Dendritic cell treated with granulocyte-macrophage colony-stimulating factor and Interleukin-4, amounts not matched to agents 40 ng/mL and 50 ng/mL, for 4 days (primary cell): ENCODE results near the gene NLK.
"Not testable (repeated sequence)": the region's sequence is repeated elsewhere in the genome, so short reads cannot be mapped to it uniquely, and the experiment has no call there.

Experiments
- H3K27ac Mint-ChIP-seq: one replicate; pipeline ENCODE4 v1.8.0; 2022; ENCODE audit warnings: mild to moderate bottlenecking, mixed read lengths
- H3K27me3 Mint-ChIP-seq: one replicate; pipeline ENCODE4 v1.8.0; 2022; ENCODE audit warnings: mild to moderate bottlenecking, mixed read lengths
- H3K36me3 Mint-ChIP-seq: one replicate; pipeline ENCODE4 v1.8.0; 2022; ENCODE audit warnings: low read depth, mixed read lengths
- H3K4me1 Mint-ChIP-seq: one replicate; pipeline ENCODE4 v1.8.0; 2022; ENCODE audit warnings: low read depth, mixed read lengths
- H3K4me3 Mint-ChIP-seq: one replicate; pipeline ENCODE4 v1.8.0; 2022; ENCODE audit warnings: mild to moderate bottlenecking, moderate library complexity, mixed read lengths
- H3K9me3 Mint-ChIP-seq: one replicate; pipeline ENCODE4 v1.8.0; 2022; ENCODE audit warnings: mixed read lengths
- intact Hi-C: fragments of 100-400 bp; cut with micrococcal nuclease; formaldehyde crosslinking; loops from one replicate; pipeline ENCODE4 v1.15.0; 2022

NLK gene

DNA sequence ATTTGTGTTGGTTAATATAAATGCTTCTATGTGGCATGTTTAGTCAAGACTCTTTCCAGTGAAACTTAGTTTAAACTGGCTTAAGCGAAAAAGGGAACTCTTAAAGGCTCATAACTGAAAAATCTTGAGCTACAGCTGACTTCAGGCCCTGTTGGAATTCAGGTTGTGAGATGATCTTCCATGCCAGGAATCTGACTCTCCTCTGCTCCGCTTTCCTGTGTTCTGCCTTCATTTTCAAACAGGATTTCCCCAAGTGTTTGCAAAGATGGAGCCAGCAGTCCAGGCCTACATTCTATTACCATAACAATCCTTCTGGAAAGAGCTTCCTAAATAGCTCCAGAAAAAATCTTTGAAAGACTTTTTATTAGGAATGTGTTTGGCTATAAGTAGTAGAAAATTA, 134.9 kb downstream of the NLK start:
- H3K27me3 Mint-ChIP-seq, result no peaks in the 10 kb centered on the region
- H3K4me3 Mint-ChIP-seq, result no peak overlapping the region
- H3K9me3 Mint-ChIP-seq, result no peaks in the 10 kb centered on the region
- H3K36me3 Mint-ChIP-seq, result peaks cover 48% of the 10 kb centered on the region
- H3K27ac Mint-ChIP-seq, result peak overlapping the region; percentile 48
- H3K4me1 Mint-ChIP-seq, result peaks cover 18% of the 10 kb centered on the region
- intact Hi-C loops, result no loop called here

DNA sequence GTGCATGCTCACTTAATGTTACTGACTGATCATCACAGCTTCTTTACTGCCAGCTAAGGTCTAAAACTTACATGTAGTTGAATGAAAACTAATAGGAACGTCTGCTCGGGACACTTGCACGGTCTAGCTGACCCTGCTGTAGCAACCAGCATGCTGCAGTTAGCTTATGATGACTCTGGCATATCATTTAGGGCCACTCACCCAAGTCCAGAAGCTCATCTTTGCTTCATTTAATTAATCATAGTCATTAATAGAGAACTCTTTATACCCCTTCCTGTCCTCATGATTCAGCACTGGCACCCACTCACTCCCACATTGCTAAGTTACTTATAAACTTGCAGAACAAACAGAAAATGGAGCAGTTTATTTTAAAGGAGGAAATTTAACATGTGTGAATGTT, 136.3 kb downstream of the NLK start:
- H3K27me3 Mint-ChIP-seq, result no peaks in the 10 kb centered on the region
- H3K4me1 Mint-ChIP-seq, result peaks cover 18% of the 10 kb centered on the region
- H3K27ac Mint-ChIP-seq, result no peak overlapping the region
- H3K9me3 Mint-ChIP-seq, result no peaks in the 10 kb centered on the region
- peaks cover 34% of the 10 kb centered on the region for H3K36me3 Mint-ChIP-seq
- H3K4me3 Mint-ChIP-seq, result no peak overlapping the region
- intact Hi-C loops, result no loop called here

DNA sequence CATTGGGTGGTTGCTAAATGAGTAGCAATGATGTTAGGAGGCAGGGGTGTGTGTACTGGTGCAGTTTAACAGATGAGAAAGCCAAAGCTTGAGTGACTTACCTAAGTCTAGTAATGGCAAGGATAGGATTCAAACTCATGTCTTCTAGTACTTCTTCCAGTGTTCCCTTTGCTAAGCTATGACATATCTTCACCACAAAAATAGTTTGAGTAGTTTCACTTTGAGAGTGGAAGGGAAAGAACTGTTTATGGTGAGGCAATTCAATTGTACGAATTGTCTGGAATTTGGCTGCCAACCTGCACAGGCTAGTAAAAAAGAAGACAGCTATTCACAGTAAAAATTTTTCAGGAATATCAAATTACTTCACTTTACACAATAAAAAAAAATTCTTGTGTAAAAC, 138.0 kb downstream of the NLK start:
- intact Hi-C loops, result no loop called here
- H3K27me3 Mint-ChIP-seq, result no peaks in the 10 kb centered on the region
- H3K4me1 Mint-ChIP-seq, result peaks cover 13% of the 10 kb centered on the region
- H3K9me3 Mint-ChIP-seq, result no peaks in the 10 kb centered on the region
- peaks cover 33% of the 10 kb centered on the region for H3K36me3 Mint-ChIP-seq
- no peak overlapping the region for H3K4me3 Mint-ChIP-seq
- H3K27ac Mint-ChIP-seq, result no peak overlapping the region

DNA sequence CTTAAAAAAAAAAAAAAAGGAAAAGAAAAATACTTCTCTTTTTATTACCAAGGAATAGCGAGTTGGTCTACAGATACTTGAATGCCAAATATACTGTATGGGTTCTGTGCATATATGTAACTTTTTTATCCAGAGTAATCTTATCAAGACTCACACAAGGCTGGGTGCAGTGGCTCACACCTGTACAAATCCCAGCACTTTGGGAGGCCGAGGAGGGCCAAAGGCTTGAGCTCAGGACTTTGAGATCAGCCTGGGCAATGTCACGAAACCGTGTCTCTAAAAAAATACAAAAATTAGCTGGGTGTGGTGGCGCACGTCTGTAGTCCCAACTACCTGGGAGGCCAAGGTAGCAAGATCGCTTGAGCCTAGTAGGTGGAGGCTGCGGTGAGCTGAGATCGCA, 139.1 kb downstream of the NLK start:
- intact Hi-C loops, result no loop called here
- no peak overlapping the region for H3K4me3 Mint-ChIP-seq
- peaks cover 44% of the 10 kb centered on the region for H3K36me3 Mint-ChIP-seq
- H3K27ac Mint-ChIP-seq, result no peak overlapping the region
- no peaks in the 10 kb centered on the region for H3K27me3 Mint-ChIP-seq
- H3K9me3 Mint-ChIP-seq, result peaks cover 8% of the 10 kb centered on the region
- peaks cover 13% of the 10 kb centered on the region for H3K4me1 Mint-ChIP-seq

DNA sequence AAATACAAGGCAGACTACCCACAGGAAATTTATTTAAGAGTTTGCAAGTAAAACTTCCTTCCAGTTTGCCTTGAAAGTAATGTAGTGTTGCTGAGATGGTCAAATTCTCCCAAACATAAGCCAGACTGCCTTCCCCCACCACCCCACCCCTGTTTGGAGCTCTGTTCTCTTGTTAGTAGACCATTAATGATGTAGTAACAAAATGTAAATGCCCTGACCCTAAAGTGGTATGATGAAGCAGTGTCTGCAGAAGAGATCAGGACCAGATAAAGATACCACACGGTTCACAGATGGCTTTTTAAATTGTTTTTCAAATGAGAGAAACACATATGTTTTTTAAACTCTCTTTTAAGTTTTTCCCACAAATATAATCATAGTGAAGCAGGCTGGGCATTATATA, 140.1 kb downstream of the NLK start:
- H3K4me1 Mint-ChIP-seq, result peaks cover 6% of the 10 kb centered on the region
- intact Hi-C loops, result no loop called here
- peaks cover 10% of the 10 kb centered on the region for H3K9me3 Mint-ChIP-seq

DNA sequence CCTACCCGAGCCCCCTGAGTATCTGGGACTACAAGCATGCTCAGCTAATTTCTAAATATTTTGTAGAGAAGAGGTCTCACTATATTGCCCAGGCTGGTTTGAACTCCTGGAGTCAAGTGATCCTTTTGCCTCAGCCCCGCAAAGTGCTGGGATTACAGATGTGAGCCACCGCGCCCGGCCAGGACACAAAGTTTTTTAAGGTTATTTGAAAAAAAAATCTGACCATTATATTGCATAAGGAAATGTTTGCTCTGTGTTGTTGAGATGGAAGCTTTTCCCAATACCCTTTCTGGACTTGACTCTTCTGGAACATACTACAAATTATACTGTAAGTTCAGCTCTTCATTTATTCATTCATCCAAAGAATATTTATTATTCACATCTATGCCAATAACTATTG, 143.2 kb downstream of the NLK start:
- peaks cover 55% of the 10 kb centered on the region for H3K36me3 Mint-ChIP-seq
- H3K9me3 Mint-ChIP-seq, result peaks cover 10% of the 10 kb centered on the region
- no peak overlapping the region for H3K4me3 Mint-ChIP-seq
- H3K4me1 Mint-ChIP-seq, result peaks cover 13% of the 10 kb centered on the region
- no peak overlapping the region for H3K27ac Mint-ChIP-seq
- no peaks in the 10 kb centered on the region for H3K27me3 Mint-ChIP-seq
- intact Hi-C loops, result no loop called here

More for the DNA sequence above, 140.1 kb downstream of the NLK start:
- H3K4me3 Mint-ChIP-seq, result no peak overlapping the region
- no peak overlapping the region for H3K27ac Mint-ChIP-seq
- no peaks in the 10 kb centered on the region for H3K27me3 Mint-ChIP-seq
- peaks cover 48% of the 10 kb centered on the region for H3K36me3 Mint-ChIP-seq

DNA sequence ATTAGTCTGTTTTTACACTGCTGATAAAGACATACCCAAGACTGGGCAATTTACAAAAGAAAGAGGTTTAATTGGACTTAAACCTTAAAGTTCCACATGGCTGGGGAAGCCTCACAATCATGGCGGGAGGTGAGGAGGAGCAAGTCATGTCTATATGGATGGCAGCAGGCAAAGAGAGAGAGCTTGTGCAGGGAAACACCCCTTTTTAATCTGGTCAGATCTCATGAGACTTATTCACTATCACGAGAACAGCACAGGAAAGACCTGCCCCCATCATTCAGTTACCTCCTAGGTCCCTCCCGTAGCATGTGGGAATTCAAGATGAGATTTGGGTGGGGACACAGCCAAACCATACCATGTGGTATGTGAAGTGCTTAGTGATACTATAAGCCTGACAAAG, 144.0 kb downstream of the NLK start:
- intact Hi-C loops, result not testable (repeated sequence)

DNA sequence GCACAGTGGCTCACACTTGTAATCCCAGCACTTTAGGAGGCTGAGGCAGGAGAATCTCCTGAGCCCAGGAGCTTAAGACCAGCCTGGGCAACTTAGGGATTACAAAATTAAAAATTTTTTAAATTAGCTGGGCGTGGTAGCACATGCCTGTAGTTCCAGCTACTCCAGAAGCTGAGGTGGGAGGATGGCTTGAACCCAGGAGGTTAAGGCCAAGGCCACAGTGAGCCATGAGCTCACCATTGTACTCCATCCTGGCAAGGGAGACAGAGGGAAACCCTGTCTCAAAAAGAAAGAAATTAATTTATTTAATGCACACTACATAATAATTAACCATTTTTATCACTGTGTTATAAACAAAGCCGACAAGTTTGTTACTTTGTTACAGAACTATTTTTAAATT, 145.5 kb downstream of the NLK start:
- H3K36me3 Mint-ChIP-seq, result peaks cover 50% of the 10 kb centered on the region
- no peak overlapping the region for H3K27ac Mint-ChIP-seq
- no peaks in the 10 kb centered on the region for H3K27me3 Mint-ChIP-seq
- intact Hi-C loops, result no loop called here
- H3K4me1 Mint-ChIP-seq, result peaks cover 28% of the 10 kb centered on the region
- no peak overlapping the region for H3K4me3 Mint-ChIP-seq
- H3K9me3 Mint-ChIP-seq, result peaks cover 10% of the 10 kb centered on the region

More for the DNA sequence above, 144.0 kb downstream of the NLK start:
- H3K36me3 Mint-ChIP-seq, result peaks cover 54% of the 10 kb centered on the region
- H3K4me1 Mint-ChIP-seq, result peaks cover 18% of the 10 kb centered on the region
- not testable (repeated sequence) for H3K27ac Mint-ChIP-seq, H3K9me3 Mint-ChIP-seq, H3K27me3 Mint-ChIP-seq, H3K4me3 Mint-ChIP-seq

DNA sequence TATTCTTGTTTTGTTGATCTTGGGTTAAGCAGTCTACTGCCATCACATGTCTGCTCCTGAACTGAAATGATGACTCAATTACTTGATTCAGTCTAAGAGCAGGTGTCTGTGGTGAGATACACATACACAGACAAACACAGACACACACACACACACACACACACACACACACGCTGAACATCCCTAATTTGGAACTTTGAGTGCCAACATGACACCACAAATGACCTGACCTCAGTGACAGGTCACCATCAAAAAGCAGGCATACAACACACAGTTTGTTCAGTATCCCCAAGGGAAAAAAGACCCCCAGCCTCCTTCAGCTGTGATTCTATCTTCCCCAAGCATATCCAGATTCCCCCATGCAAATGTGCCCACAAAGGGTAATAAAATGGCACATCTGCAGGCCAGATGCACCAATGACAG, 146.4 kb downstream of the NLK start:
- Mint-ChIP-seq H3K9me3 (peaks cover 10% of the 10 kb centered on the region), H3K27ac (no peak overlapping the region), H3K4me3 (no peak overlapping the region), H3K27me3 (no peaks in the 10 kb centered on the region), H3K4me1 (peaks cover 37% of the 10 kb centered on the region), H3K36me3 (peaks cover 50% of the 10 kb centered on the region)
- intact Hi-C loops, result no loop called here

DNA sequence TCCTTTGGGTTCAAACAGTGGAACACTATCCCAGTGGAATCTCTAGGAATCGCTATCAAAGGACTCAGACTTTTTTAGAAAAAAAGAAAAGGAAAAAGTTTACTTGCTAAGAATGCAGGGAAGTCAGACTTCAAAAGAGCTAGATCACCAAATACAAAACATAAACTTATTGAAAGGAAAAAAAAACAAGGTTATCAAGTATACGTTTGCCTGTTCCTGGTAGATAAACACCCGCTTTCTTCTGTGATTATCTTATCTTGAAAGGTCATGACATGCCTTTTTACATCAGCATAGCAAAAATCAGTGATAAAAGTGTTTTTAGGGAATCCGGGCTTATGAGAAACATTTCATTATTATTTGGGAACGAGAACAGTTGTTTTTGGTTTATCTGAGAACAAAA, 147.2 kb downstream of the NLK start:
- H3K4me3 Mint-ChIP-seq, result no peak overlapping the region
- H3K27me3 Mint-ChIP-seq, result no peaks in the 10 kb centered on the region
- peaks cover 10% of the 10 kb centered on the region for H3K9me3 Mint-ChIP-seq

DNA sequence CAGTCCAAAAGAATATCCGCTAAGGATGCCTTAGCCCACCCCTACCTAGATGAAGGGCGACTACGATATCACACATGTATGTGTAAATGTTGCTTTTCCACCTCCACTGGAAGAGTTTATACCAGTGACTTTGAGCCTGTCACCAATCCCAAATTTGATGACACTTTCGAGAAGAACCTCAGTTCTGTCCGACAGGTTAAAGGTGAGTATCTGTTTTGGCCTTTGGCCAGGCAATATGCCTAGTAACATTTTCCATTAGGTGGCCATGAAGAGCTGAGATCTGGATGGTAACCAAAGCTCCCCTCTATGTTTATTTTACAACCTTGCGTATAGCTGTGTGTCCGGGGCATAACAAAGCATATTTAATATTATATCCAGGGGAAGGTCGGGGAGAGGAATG, 148.5 kb downstream of the NLK start:
- Mint-ChIP-seq H3K4me1 (peaks cover 37% of the 10 kb centered on the region), H3K27ac (no peak overlapping the region), H3K4me3 (no peak overlapping the region), H3K9me3 (peaks cover 8% of the 10 kb centered on the region), H3K27me3 (no peaks in the 10 kb centered on the region), H3K36me3 (peaks cover 32% of the 10 kb centered on the region)
- intact Hi-C loops, result loop anchor here (10.0 kb wide), 1 partner anchor 76 kb away; no protein-coding TSS in a partner anchor

More for the DNA sequence above, 147.2 kb downstream of the NLK start:
- Mint-ChIP-seq H3K36me3 (peaks cover 44% of the 10 kb centered on the region), H3K4me1 (peaks cover 37% of the 10 kb centered on the region), H3K27ac (no peak overlapping the region)
- intact Hi-C loops, result loop anchor here (10.0 kb wide), 1 partner anchor 75 kb away; no protein-coding TSS in a partner anchor

DNA sequence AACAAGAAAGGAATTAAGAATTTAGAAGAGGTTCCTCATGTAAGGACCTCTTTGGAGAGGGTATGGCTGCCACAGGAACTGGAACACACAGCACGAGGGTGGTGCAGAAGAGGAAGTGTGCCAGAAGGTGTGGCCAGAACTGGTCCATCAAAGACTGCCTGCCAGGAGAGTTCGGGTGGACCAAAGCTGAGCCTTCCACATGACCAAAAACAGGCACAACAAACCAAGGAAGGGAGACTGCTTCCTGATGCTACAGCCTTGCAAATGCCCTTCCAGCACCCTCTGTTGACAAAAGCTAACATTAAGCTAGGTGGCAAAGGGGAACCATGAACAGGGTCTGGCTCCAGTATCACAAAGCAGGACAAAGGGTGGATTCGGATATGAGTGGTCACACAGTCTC, 150.8 kb downstream of the NLK start:
- Mint-ChIP-seq H3K4me1 (peaks cover 44% of the 10 kb centered on the region), H3K27me3 (no peaks in the 10 kb centered on the region), H3K9me3 (no peaks in the 10 kb centered on the region), H3K4me3 (no peak overlapping the region), H3K36me3 (peaks cover 34% of the 10 kb centered on the region), H3K27ac (peak overlapping the region; percentile 79)
- intact Hi-C loops, result loop anchor here (10.0 kb wide), 1 partner anchor 78 kb away; no protein-coding TSS in a partner anchor

DNA sequence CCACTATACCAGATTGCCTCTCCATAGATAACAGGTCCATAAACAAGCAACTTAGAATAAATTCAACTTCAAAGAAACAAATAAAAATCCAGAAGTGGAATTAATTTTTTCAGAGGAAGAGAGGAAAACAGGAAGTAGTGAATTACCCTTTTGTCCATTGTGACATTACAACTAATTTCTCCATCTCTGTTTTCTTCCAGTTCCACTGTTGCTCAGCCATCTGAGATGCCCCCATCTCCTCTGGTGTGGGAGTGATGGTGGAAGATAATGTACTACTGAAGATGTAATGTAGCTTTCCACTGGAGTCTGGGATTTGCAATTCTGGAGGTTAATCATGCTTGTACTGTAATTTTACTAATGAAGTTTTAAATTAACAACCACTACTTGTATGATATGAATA, 151.9 kb downstream of the NLK start:
- intact Hi-C loops, result loop anchor here (10.0 kb wide), 1 partner anchor 80 kb away; no protein-coding TSS in a partner anchor
- Mint-ChIP-seq H3K27ac (no peak overlapping the region), H3K9me3 (no peaks in the 10 kb centered on the region), H3K4me1 (peaks cover 40% of the 10 kb centered on the region), H3K4me3 (no peak overlapping the region), H3K27me3 (no peaks in the 10 kb centered on the region), H3K36me3 (peaks cover 31% of the 10 kb centered on the region)

DNA sequence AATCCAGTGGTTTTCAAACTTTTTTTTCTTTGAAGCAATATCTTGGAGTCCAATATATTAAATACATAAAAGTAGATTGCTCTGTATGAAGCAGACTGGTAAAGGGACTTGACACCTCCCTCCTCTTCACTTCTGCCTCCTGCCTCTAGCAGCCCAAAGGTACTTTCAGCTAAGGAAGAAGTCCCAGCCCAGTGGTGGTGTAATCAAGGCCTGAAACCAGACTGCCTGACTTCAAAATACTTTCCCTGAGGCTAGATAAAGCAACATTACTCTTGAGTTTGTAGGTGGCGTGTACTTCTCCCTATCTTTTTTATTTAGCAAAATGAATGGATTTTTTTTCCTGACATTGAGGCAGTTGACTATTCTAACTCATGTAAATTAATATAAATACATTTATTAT, 154.2 kb downstream of the NLK start:
- H3K9me3 Mint-ChIP-seq, result no peaks in the 10 kb centered on the region
- peak overlapping the region; percentile 41 for H3K27ac Mint-ChIP-seq
- H3K4me1 Mint-ChIP-seq, result peaks cover 27% of the 10 kb centered on the region
- no peaks in the 10 kb centered on the region for H3K27me3 Mint-ChIP-seq
- intact Hi-C loops, result loop anchor here (10.0 kb wide), 1 partner anchor 82 kb away; no protein-coding TSS in a partner anchor
- H3K4me3 Mint-ChIP-seq, result no peak overlapping the region
- peaks cover 17% of the 10 kb centered on the region for H3K36me3 Mint-ChIP-seq

DNA sequence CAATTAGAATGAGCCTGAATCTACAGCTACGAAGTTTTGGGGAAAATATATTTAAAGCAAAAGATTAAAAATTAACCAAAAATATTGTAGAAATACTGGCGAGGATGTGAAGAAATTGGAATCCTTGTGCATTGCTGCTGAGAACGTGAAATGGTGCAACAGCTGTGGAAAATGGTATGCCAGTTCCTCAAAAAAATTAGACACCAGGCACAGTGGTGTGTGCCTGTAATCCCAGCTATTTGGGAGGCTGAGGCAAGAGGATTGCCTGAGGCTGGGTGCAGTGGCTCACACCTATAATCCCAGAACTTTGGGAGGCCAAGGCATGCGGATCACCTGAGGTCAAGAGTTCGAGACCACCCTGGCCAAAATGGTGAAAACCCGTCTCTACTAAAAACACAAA, 156.6 kb downstream of the NLK start:
- Mint-ChIP-seq H3K4me3 (no peak overlapping the region), H3K9me3 (no peaks in the 10 kb centered on the region), H3K27ac (no peak overlapping the region), H3K27me3 (no peaks in the 10 kb centered on the region), H3K36me3 (peaks cover 17% of the 10 kb centered on the region), H3K4me1 (peaks cover 19% of the 10 kb centered on the region)
- intact Hi-C loops, result loop anchor here (10.0 kb wide), 1 partner anchor 84 kb away; no protein-coding TSS in a partner anchor
